Measurements from ENCODE around the gene SMTNL1.
"Not testable (repeated sequence)": the region's sequence is repeated elsewhere in the genome, so short reads cannot be mapped to it uniquely, and the experiment has no call there.

The SMTNL1 gene

GRCh38 chr11:57530215-57530595 is 7.2 kb upstream of the SMTNL1 start:
- H3K27me3 ChIP-seq (ENCODE audit: low read depth, low read length) = no peaks in the 10 kb centered on the region
- peak overlapping the region; percentile 86 to 95 for H3K4me3 ChIP-seq (ENCODE audit: low read depth in 1 of 2, low read length in 2 of 2)
- H3K27ac ChIP-seq (ENCODE audit: low read length) = peak overlapping the region; percentile 55
- no peaks in the 10 kb centered on the region for H3K9me3 ChIP-seq (ENCODE audit: control insufficient read depth in 1 of 2, low read length in 2 of 2)
- peaks cover 5 to 22% of the 10 kb centered on the region in 2 donors for H3K4me1 ChIP-seq (ENCODE audit: control insufficient read depth in 1 of 2, insufficient read depth in 2 of 2, low read length in 2 of 2)
- H3K36me3 ChIP-seq (ENCODE audit: control insufficient read depth in 1 of 2, insufficient read depth in 2 of 2, low read length in 2 of 2) = peaks cover 5 to 12% of the 10 kb centered on the region in 2 donors

- no peaks in the 10 kb centered on the region for H3K9me3 ChIP-seq (ENCODE audit: control insufficient read depth in 1 of 2, low read length in 2 of 2)
- H3K4me3 ChIP-seq (ENCODE audit: low read depth in 1 of 2, low read length in 2 of 2) = peak within 1 kb of the TSS; percentile 86 to 95
- peaks cover 5 to 12% of the 10 kb centered on the region in 2 donors for H3K36me3 ChIP-seq (ENCODE audit: control insufficient read depth in 1 of 2, insufficient read depth in 2 of 2, low read length in 2 of 2)
- H3K27ac ChIP-seq (ENCODE audit: low read length) = peak within 1 kb of the TSS; percentile 85
- peaks cover 5 to 22% of the 10 kb centered on the region in 2 donors for H3K4me1 ChIP-seq (ENCODE audit: control insufficient read depth in 1 of 2, insufficient read depth in 2 of 2, low read length in 2 of 2)
- H3K27me3 ChIP-seq (ENCODE audit: low read depth, low read length) = no peaks in the 10 kb centered on the region
Observed at GRCh38 chr11:57530596-57531507, 6.5 kb upstream of the SMTNL1 start, which contains the start of gene TIMM10. TSS of gene TIMM10 (minus strand) at chr11:57530754. CDS start at chr11:57530189, 565 bp downstream.

GRCh38 chr11:57534449-57534848 is 2.9 kb upstream of the SMTNL1 start:
- not testable (repeated sequence) for H3K9me3 ChIP-seq (ENCODE audit: control insufficient read depth in 1 of 2, low read length in 2 of 2); H3K36me3 ChIP-seq (ENCODE audit: control insufficient read depth in 1 of 2, insufficient read depth in 2 of 2, low read length in 2 of 2); H3K27me3 ChIP-seq (ENCODE audit: low read depth, low read length); H3K27ac ChIP-seq (ENCODE audit: low read length); H3K4me3 ChIP-seq (ENCODE audit: low read depth in 1 of 2, low read length in 2 of 2)
- H3K4me1 ChIP-seq (ENCODE audit: control insufficient read depth in 1 of 2, insufficient read depth in 2 of 2, low read length in 2 of 2) = peaks cover 2 to 14% of the 10 kb centered on the region in 2 donors

- no peaks in the 10 kb centered on the region for H3K27me3 ChIP-seq (ENCODE audit: low read depth, low read length)
- no peaks in the 10 kb centered on the region for H3K36me3 ChIP-seq (ENCODE audit: control insufficient read depth in 1 of 2, insufficient read depth in 2 of 2, low read length in 2 of 2)
- H3K4me3 ChIP-seq (ENCODE audit: low read depth in 1 of 2, low read length in 2 of 2) = no peak overlapping the region
- H3K27ac ChIP-seq (ENCODE audit: low read length) = no peak overlapping the region
- no peaks in the 10 kb centered on the region for H3K4me1 ChIP-seq (ENCODE audit: control insufficient read depth in 1 of 2, insufficient read depth in 2 of 2, low read length in 2 of 2)
- H3K9me3 ChIP-seq (ENCODE audit: control insufficient read depth in 1 of 2, low read length in 2 of 2) = no peaks in the 10 kb centered on the region
Observed at GRCh38 chr11:57539342-57539741, 1.9 kb downstream of the SMTNL1 start.

GRCh38 chr11:57541169-57541568 is 3.8 kb downstream of the SMTNL1 start:
- H3K4me1 ChIP-seq (ENCODE audit: control insufficient read depth in 1 of 2, insufficient read depth in 2 of 2, low read length in 2 of 2) = no peaks in the 10 kb centered on the region
- no peak overlapping the region for H3K27ac ChIP-seq (ENCODE audit: low read length)
- no peaks in the 10 kb centered on the region for H3K9me3 ChIP-seq (ENCODE audit: control insufficient read depth in 1 of 2, low read length in 2 of 2)
- no peak overlapping the region for H3K4me3 ChIP-seq (ENCODE audit: low read depth in 1 of 2, low read length in 2 of 2)
- H3K27me3 ChIP-seq (ENCODE audit: low read depth, low read length) = no peaks in the 10 kb centered on the region
- H3K36me3 ChIP-seq (ENCODE audit: control insufficient read depth in 1 of 2, insufficient read depth in 2 of 2, low read length in 2 of 2) = no peaks in the 10 kb centered on the region

GRCh38 chr11:57542582-57542981 is 5.2 kb downstream of the SMTNL1 start:
- H3K27me3 ChIP-seq (ENCODE audit: low read depth, low read length) = no peaks in the 10 kb centered on the region
- no peaks in the 10 kb centered on the region for H3K9me3 ChIP-seq (ENCODE audit: control insufficient read depth in 1 of 2, low read length in 2 of 2)
- H3K36me3 ChIP-seq (ENCODE audit: control insufficient read depth in 1 of 2, insufficient read depth in 2 of 2, low read length in 2 of 2) = no peaks in the 10 kb centered on the region
- no peak overlapping the region for H3K27ac ChIP-seq (ENCODE audit: low read length)
- H3K4me3 ChIP-seq (ENCODE audit: low read depth in 1 of 2, low read length in 2 of 2) = no peak overlapping the region
- no peaks in the 10 kb centered on the region for H3K4me1 ChIP-seq (ENCODE audit: control insufficient read depth in 1 of 2, insufficient read depth in 2 of 2, low read length in 2 of 2)

GRCh38 chr11:57543593-57543992 is 6.2 kb downstream of the SMTNL1 start:
- no peak overlapping the region for H3K4me3 ChIP-seq (ENCODE audit: low read depth in 1 of 2, low read length in 2 of 2)
- no peaks in the 10 kb centered on the region for H3K9me3 ChIP-seq (ENCODE audit: control insufficient read depth in 1 of 2, low read length in 2 of 2)
- no peaks in the 10 kb centered on the region for H3K36me3 ChIP-seq (ENCODE audit: control insufficient read depth in 1 of 2, insufficient read depth in 2 of 2, low read length in 2 of 2)
- no peaks in the 10 kb centered on the region for H3K27me3 ChIP-seq (ENCODE audit: low read depth, low read length)
- H3K4me1 ChIP-seq (ENCODE audit: control insufficient read depth in 1 of 2, insufficient read depth in 2 of 2, low read length in 2 of 2) = no peaks in the 10 kb centered on the region
- no peak overlapping the region for H3K27ac ChIP-seq (ENCODE audit: low read length)

GRCh38 chr11:57544566-57544965 is 7.2 kb downstream of the SMTNL1 start:
- H3K27me3 ChIP-seq (ENCODE audit: low read depth, low read length) = no peaks in the 10 kb centered on the region
- H3K9me3 ChIP-seq (ENCODE audit: control insufficient read depth in 1 of 2, low read length in 2 of 2) = no peaks in the 10 kb centered on the region
- no peak overlapping the region for H3K27ac ChIP-seq (ENCODE audit: low read length)
- peaks cover 1 to 4% of the 10 kb centered on the region in 2 donors for H3K36me3 ChIP-seq (ENCODE audit: control insufficient read depth in 1 of 2, insufficient read depth in 2 of 2, low read length in 2 of 2)
- H3K4me3 ChIP-seq (ENCODE audit: low read depth in 1 of 2, low read length in 2 of 2) = no peak overlapping the region
- H3K4me1 ChIP-seq (ENCODE audit: control insufficient read depth in 1 of 2, insufficient read depth in 2 of 2, low read length in 2 of 2) = no peaks in the 10 kb centered on the region

- Histone ChIP-seq H3K4me3 (ENCODE audit: low read depth in 1 of 2, low read length in 2 of 2) (no peak overlapping the region), H3K4me1 (ENCODE audit: control insufficient read depth in 1 of 2, insufficient read depth in 2 of 2, low read length in 2 of 2) (no peaks in the 10 kb centered on the region), H3K27me3 (ENCODE audit: low read depth, low read length) (no peaks in the 10 kb centered on the region), H3K27ac (ENCODE audit: low read length) (no peak overlapping the region), H3K36me3 (ENCODE audit: control insufficient read depth in 1 of 2, insufficient read depth in 2 of 2, low read length in 2 of 2) (peaks cover 13 to 17% of the 10 kb centered on the region in 2 donors), H3K9me3 (ENCODE audit: control insufficient read depth in 1 of 2, low read length in 2 of 2) (no peaks in the 10 kb centered on the region)
Observed at GRCh38 chr11:57545883-57546282, 8.5 kb downstream of the SMTNL1 start.

- Histone ChIP-seq H3K27me3 (ENCODE audit: low read depth, low read length) (no peaks in the 10 kb centered on the region), H3K4me1 (ENCODE audit: control insufficient read depth in 1 of 2, insufficient read depth in 2 of 2, low read length in 2 of 2) (no peaks in the 10 kb centered on the region), H3K9me3 (ENCODE audit: control insufficient read depth in 1 of 2, low read length in 2 of 2) (no peaks in the 10 kb centered on the region), H3K4me3 (ENCODE audit: low read depth in 1 of 2, low read length in 2 of 2) (no peak overlapping the region), H3K36me3 (ENCODE audit: control insufficient read depth in 1 of 2, insufficient read depth in 2 of 2, low read length in 2 of 2) (peaks cover 16 to 20% of the 10 kb centered on the region in 2 donors), H3K27ac (ENCODE audit: low read length) (no peak overlapping the region)
Observed at GRCh38 chr11:57546451-57546850, 9.1 kb downstream of the SMTNL1 start.

- H3K9me3 ChIP-seq (ENCODE audit: control insufficient read depth in 1 of 2, low read length in 2 of 2) = no peaks in the 10 kb centered on the region
- no peaks in the 10 kb centered on the region for H3K4me1 ChIP-seq (ENCODE audit: control insufficient read depth in 1 of 2, insufficient read depth in 2 of 2, low read length in 2 of 2)
- no peak overlapping the region for H3K4me3 ChIP-seq (ENCODE audit: low read depth in 1 of 2, low read length in 2 of 2)
- H3K27me3 ChIP-seq (ENCODE audit: low read depth, low read length) = no peaks in the 10 kb centered on the region
- H3K36me3 ChIP-seq (ENCODE audit: control insufficient read depth in 1 of 2, insufficient read depth in 2 of 2, low read length in 2 of 2) = peaks cover 21 to 25% of the 10 kb centered on the region in 2 donors
- no peak overlapping the region for H3K27ac ChIP-seq (ENCODE audit: low read length)
Observed at GRCh38 chr11:57546869-57547475, 9.6 kb downstream of the SMTNL1 start.

Measured in muscle layer of duodenum (tissue), 2 donors.